G401.6 (cell line): ENCODE measurements around the gene DYNLT5.
A peak's percentile ranks its signal among the peaks of the same experiment; 100 is the strongest.
"Not testable (repeated sequence)": the region's sequence is repeated elsewhere in the genome, so short reads cannot be mapped to it uniquely, and the experiment has no call there.

ENCODE experiments used
- FAIRE-seq: peaks from 2 replicates; lab custom pipeline; 2012; peaks lifted over from hg19 to GRCh38; lab: Jason Lieb, UNC

Gene DYNLT5

DNA sequence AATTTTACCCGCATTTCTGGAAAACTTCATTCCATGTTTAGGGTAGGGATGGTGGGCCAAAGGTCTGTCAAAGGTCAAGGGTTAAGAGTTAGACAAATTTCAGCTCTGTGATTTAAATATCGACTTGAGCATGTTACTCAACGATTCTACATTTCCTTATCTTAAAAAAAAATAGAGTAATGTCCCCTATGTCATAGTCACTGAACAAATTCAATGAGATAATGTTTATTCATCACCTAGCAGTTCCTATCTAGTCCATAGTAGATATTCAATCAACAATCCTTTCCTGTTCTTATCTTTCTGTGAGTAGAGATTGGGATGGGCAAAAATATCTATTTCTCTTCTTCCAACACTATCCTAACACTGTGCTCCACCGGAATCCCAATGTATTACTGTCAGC lies 1.1 kb upstream of the DYNLT5 start:
- FAIRE-seq, result no peak

DNA sequence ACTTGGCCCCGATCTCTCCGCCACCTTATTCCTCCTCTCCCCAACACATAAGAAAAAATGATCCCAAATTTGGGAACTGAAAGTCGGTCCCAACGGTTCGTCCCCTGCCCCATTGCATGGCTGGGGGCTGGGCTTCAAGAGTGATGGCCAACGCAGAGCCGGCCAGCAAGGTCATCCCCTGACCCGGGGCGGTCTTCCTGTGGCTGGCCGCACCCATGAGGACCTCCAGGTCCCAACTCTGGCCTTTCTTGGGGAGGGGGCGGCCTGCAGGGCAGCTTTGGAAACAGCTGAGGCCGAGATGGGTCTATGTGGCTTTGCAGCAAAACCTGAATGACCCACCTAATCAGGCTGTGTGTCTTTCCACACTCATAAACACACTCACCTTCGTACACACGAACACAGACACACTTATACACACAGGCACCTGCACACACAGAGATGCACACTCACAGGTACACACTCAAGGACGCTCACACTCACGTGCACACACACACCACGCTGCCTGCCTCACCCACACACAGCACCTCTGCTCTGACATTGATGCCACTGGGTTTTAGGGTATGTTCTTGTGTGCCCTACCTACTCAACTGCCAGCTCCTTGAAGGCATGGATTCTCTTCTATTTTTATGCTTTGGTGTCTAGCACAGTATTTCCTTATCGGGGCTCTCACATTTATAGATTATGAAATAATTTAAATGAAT lies 562 bp downstream of the DYNLT5 start:
- FAIRE-seq, result no peak

DNA sequence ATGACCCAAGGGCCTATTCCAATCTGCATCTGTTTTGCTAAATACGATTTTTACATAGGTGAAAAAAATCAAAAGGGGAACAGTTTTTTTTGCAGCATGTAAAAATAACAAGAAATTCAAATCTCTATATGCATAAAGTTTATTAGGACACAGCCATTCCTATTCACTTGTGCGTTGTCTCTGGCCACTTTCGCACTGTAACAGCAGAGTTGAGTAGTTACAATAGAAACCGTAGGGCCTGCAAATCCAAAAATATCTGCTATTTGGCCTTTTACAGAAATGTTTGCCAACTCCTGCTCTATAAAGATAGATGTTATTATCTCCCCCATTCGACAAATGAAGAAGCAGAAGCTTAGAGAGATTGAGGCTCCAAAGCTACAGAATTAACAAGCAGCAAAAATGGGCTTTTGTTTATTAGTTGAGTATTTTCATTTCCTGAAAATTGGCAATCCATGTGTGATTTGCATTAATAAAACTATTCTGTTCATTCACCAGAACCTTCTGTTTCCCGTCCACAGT lies 5.5 kb downstream of the DYNLT5 start:
- FAIRE-seq, result no peak

DNA sequence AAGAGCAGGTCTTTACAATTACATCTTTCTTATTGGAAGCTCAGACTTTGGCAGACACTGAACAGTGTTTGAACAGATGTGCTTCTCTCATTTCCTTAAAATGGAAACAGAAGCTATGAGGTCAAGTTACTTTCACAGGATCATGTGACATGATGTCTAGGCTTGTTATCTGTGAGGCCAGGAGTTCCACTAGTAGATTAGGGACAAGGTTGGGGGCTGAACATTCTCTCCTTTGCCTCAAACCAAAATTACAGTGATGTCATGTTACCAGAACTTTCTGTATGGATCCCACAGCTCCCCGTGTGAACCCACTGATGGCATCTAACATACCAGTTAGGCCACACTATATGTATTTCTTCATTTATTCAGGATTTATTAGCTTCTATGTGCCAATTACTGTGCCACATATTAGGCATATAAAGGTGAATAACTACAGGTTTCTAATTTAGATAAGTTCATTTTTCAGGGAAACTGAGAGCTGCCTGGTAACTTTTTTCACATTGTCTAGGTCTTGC lies 6.0 kb downstream of the DYNLT5 start:
- no peak for FAIRE-seq

DNA sequence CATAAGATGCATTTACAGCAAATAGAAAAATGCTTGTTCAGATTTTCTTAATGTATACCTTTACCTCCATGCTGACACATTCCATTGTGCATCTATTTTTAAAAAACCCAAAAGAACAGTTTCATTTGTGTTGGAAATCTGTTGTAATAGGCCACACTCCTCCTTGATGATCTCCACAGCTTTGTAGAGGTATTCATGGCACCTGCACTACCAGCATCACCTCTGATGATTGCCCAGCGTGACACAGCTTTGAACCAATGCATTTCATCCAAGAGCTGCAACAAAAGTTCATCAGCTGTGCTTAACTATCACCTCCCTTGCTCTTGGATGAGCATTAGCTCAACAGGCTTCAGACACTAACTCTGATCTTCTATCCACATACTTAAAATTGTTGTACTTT lies 8.2 kb downstream of the DYNLT5 start:
- FAIRE-seq, result no peak

DNA sequence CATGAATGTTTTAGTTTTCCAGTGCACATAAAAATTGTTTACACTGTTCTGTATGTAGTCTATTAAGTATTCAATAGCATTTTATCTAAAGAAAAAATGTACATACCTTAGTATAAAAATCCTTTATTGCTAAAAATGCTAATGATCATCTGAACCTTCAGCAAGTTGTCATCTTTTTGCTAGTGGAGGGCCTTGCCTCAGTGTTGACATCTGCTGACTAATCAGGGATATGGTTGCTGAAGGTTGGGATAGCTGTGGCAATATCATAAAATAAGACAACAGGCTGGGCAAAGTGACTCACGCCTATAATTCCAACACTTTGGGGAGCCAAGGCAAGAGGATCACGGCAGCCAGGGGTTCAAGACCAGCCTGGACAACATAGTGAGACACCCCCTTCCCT lies 9.0 kb downstream of the DYNLT5 start:
- FAIRE-seq, result no peak

DNA sequence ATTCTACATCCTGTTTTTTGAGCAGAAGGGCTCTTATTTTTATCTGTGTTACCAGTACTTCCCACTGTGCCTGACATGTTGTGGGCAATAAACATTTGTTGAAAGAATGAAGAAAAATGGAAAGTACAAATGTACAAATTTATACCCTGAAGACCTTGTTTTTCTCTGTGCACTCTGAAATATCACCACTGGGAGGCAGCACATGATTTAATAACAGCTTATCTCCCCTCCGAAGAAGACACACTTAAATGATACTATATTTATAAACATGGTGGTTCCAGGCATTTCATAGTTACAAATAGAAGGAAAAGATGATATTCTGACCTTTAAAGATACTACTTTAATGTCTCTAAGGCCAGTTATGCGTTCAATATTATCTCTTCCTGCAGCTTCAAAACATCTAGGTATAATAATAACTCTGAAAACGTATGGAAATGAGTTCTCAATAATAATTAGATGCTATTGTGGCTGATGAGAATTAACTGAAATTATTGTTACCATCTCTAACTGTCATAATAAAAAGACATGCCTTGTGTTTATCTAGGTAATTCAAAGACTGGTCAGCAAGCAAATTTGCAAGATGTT lies 12.8 kb downstream of the DYNLT5 start:
- FAIRE-seq, result peak; percentile 91

DNA sequence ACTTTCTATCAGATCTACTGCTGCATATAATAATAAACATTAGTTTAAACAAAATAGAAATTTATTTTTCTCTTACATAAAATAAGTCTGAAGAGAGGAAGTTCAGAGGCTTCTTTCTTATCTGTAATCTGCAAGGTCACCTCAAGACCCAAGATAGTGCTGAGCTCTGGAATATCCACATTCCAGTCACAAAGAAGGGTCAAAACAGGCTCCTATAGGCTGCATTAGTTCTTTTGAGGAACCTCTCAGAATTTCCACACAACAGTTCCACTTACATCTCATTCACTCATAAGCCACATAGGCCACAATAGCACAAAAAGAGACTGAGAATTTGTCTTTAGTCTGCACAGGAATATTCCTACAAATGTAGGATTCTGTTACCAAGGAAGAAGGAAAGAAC lies 15.4 kb downstream of the DYNLT5 start:
- FAIRE-seq, result no peak

DNA sequence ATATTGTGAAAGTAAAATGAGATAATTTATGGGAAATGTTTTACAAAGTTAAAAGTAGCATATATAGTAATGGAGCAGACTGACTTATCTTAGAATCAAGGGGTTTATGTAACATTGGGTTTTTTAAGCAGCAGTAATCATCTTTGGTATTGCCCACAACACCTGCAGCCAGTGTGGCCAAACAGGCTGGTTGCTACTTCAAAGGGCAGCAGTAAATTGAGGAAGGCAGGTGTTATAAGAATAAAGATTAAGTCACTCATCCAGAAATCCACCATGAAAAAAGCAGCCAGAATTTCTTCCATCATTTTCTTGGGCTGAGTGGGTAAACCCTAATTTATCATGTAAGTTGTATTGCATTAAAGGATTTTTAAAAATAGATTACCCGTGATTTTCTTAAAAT lies 16.7 kb downstream of the DYNLT5 start:
- FAIRE-seq, result no peak

DNA sequence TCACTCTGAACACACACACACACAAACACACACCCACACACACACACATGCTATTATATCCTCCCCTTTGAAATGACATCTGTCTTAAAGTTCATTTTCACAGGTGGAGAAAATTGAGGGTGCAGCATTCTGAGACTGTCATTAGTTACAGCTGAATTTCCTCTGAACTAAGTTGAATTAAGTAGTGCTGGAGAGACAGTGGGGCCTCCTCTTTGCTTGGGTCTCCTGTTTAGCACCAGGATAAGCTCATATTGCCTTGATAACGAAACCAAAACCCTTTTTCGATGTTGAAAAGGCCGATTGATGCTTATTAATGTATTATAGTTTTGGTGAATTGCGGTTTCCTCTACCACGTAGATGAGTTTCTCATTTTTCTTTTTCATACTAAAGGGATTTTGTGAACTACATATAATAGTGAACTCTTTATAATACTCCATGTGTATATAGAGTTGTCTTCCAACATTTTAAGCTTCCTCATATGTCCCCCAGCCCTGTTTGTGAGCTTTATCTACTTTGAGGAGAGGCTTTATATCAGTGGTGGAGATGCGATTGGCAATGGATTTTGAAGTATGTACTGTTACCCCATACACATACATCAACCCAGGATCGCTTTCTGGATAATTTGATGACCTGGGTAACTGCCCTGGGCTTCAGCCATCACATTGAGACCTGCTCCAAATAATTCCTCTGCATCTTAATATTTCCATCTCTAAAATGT lies 17.4 kb downstream of the DYNLT5 start:
- no peak for FAIRE-seq

DNA sequence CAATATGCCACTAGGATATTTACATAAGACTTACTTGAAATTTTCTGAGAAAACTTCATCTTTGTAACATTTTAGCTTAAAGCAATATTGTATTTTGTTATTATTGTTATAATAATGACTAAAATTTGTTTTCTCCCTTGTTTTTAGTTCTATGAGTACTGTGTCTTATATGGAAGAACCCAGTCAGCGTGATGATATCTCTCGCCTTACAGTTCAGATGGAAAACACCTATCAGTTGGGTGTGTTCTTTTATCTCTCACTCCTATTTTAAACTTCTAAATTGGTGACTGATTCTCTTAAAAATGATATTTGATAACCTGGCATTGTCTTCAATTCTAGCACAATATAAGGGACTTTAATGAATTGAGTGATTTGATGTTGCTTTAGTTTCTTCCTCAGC lies 18.0 kb downstream of the DYNLT5 start:
- no peak for FAIRE-seq

DNA sequence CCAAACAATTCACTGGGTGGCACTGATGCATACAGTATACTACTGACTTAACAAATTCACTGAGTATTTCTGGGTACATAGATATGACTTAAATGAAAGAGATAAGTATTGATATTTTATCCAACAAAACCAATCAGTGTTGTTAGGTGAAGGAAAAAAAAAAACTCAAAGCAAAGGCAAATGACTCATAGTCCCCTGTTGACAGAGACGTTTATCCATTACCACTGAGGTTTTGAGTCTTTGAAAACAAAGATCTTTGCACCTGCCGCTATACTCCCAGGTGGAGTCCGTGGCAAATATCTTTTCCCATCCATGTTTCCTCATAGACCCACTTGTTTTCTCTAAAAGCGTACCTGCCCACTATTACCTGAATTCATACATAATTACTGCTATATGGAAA lies 18.4 kb downstream of the DYNLT5 start:
- FAIRE-seq, result no peak

DNA sequence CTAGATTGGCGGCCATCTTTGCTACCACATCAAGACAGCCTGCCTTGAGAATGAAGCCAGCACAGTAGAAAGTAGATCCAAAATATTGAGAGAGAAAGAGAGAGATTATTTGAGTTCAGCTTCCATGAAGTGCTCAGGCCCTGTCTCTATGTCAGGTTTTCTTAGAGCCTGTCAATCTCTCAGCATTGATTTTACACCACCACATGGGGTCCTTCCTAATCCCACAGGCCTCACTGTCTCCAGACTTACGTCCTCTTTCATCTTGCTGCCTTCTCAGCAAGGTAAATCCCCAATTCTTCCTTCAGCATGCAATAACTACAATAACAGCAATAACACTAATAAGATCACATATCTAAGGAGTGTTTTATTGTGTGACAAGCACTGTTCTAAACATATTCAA lies 21.0 kb downstream of the DYNLT5 start:
- FAIRE-seq, result no peak

DNA sequence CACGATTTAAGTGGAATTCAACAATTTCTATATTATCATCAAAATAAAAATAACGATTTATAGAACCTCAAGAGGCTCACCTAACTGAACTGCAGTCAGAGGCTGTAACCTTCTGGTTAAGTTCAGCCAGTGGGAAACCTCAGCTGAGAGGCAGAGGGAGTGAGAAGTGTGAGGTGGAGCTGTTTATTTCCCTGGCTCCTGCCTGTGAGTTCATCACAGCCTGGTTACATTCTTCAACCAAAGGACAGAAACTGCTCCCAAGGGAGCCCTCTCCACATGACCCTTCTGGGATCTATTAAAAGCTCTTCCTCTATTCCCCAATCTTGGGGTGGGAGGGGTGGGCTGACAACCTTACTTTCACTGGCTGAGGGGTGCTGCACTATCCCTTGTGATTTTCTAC lies 22.2 kb downstream of the DYNLT5 start:
- FAIRE-seq, result no peak

DNA sequence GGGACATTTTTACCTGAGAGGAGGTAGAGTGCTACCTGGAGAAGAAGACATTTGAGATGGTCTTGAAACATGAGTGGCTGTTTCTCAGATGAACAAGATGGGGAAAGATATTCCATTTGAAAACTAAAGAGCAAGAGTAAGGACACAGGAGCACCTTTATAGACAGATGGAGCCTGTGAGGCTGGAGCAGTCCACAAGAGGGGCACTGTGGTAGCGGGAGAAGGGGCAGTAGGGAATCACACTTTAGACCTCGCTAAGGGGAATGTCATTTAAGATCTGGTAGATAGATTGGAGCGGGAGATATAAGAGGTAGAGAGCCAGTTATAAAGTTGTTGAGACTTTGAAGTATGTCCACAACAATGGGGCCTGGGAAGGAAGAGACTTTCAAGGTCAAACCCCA lies 23.4 kb downstream of the DYNLT5 start:
- FAIRE-seq, result no peak

DNA sequence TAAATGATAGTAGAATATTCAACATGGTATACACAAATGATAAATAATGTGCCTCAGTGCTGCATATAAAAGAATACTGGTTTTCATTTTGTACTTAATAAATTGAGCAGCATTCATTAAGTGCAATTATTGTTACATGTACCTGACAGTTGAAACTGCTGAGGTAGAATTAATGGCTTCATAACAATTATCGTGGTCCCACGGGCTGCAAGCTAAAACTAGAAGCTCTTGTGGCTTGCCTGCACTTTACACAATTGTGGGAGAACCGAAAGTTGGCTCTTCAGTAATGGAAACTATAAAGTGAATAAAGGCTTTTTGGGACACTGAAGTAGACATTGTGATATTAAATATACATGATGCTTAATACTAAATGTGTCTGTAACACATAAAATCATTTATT lies 25.6 kb downstream of the DYNLT5 start:
- FAIRE-seq, result no peak

DNA sequence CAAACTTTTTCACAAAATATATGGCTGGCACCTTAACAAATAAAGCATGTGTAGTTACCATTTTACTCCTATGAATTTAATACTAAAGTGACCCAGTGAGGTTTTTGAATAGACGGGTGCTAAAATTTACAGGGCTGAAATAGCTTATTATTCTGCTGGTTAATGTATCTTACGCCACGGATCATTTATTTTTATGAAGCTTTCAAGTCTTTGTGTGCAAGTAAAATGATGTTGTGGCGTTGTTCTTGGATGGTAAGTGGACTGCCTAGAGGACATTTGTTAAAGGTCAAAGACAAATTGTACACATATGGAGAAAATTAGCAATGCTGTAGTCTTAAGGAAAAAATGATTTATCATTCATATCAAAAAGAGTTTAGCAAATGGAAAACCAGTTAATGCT lies 26.0 kb downstream of the DYNLT5 start:
- no peak for FAIRE-seq

DNA sequence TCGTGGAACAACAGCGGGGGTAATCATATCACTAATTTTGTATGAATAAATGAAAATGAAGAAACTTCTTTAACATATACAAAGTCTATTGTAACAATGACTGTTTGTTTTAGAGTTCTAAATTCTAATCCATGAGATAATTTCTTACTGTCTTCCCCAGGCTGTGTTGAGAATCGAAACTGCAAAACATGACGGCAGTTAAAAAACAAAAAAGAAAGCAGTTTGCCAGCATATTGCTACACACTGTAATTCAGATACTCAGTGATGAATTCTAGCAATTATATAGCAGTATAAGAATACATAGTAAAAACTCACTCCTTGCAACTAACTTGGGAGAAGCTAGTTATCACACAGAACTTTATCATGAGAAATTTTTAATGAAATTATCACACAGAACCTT lies 26.7 kb downstream of the DYNLT5 start:
- FAIRE-seq, result no peak

DNA sequence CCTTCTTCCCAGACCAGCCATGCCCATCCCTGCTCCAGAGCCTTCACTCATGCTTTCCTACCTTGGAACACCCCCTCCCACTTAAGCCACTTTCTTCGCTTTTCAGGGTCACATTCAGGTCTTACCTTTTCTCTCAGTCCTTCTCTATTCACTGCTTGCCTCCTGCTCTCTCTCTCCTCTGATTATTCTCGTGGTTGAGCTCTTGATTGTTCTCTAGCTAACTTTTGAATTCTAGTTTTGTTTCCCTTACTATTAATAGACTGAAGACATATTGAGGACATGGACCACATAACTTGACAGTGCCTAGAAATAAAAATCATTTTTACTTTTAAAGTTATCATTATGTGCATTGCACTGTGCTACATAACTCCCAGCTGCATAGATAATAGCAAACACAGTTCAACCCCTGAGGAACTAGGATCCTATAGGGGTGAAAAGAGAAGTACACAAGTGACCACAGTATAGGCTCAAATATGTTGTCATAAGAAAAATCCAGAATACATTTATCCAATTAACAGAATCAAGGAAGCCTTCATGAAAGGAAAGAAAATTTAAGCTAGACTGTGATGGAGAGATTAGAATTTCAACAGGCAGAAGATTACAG lies 27.3 kb downstream of the DYNLT5 start:
- FAIRE-seq, result no peak

DNA sequence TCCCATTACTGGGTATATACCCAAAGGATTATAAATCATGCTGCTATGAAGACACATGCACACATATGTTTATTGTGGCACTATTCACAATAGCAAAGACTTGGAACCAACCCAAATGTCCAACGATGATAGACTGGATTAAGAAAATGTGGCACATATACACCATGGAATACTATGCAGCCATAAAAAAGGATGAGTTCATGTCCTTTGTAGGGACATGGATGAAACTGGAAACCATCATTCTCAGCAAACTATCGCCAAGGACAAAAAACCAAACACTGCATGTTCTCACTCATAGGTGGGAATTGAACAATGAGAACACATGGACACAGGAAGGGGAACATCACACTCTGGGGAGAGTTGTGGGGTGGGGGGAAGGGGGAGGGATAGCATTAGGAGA lies 33.5 kb downstream of the DYNLT5 start:
- not testable (repeated sequence) for FAIRE-seq

DNA sequence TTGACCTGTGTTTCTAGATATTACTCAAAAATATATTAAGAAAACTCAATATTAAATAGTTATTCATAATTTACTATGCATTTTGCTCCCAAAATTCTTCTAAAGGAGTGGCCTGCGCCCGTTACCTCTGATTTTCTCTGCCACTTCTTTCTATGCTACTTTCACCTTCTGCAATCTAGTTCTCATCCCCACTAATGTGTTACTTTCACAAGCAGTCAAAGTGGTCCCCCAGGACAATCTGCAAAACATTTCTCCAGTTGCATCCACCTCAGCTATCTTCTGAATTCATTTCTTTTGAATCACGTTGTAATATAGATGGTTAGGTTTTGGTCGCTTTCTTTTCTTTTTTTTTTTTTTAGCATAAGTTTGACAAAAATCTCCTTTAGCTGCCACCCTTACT lies 35.4 kb downstream of the DYNLT5 start:
- FAIRE-seq, result no peak

DNA sequence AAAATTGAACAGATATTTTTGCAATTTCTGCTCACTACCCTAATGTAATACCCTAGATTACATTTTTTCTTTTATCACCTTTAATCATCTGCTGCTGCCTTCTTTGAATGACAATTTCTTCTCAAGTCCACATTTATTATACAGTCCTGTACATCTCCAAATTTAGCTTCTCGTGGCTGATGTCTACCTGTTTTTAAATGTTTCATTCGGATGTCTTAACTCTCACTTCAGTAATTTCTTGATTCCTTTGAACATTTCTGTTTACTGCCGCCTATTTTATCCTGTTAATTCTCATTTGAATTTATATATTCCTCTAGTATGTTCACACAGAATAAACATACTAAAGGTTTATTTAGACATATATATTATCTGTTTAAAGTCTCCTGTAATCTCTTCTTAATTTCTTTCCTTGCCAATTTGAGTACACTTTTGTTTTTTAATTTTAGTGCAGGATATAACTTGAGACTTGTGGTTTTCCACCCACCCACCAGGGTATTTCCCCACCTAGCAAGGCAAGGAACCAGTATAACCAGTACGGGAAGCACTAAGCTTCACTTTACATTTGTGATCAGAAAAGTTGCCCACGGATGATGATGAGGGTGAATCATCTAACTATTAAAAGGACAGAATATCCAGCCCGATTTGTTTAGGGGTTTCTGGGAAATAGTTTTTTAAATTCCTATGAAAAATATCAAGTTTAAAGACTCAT lies 36.1 kb downstream of the DYNLT5 start:
- no peak for FAIRE-seq
